HFFc6 (cell line): ENCODE results near the gene LAMTOR2. TPM values are rescaled to one million over a fixed set of nuclear protein-coding genes. Genes with fewer than 3 reads are reported as not detected.
A peak's percentile ranks its signal among the peaks of the same experiment; 100 is the strongest.

Source experiments
- DNase-seq: peaks from one replicate; pipeline ENCODE4 v3.0.0-alpha.2; 2018
- H3K27ac Mint-ChIP-seq: 2 replicates; pipeline ENCODE4 v1.8.0; 2020; ENCODE audit warnings: mild to moderate bottlenecking, mixed read lengths
- H3K27me3 Mint-ChIP-seq: 2 replicates; pipeline ENCODE4 v1.8.0; 2021; ENCODE audit warnings: mild to moderate bottlenecking, moderate library complexity, mixed read lengths; ENCODE audit not compliant: insufficient read depth
- H3K36me3 Mint-ChIP-seq: 2 replicates; pipeline ENCODE4 v1.8.0; 2021; ENCODE audit warnings: low read depth, mixed read lengths
- H3K4me1 Mint-ChIP-seq: 2 replicates; pipeline ENCODE4 v1.8.0; 2020; ENCODE audit warnings: low read depth, mixed read lengths
- H3K4me3 Mint-ChIP-seq: 2 replicates; pipeline ENCODE4 v1.8.0; 2020; ENCODE audit warnings: mild to moderate bottlenecking, moderate library complexity, mixed read lengths
- H3K9me3 Mint-ChIP-seq: 2 replicates; pipeline ENCODE4 v1.8.0; 2020; ENCODE audit warnings: mild to moderate bottlenecking, mixed read lengths
- total RNA-seq, 6 experiments: library from RNA; stranded (reverse); fragmentation: NEBNext Ultra II Directional; extraction: Animal tissue kit (Norgen Biotek cat#: 25700); gene quantifications; 2 replicates in 1 of 6; 3 replicates in 5 of 6; pipeline ENCODE4 v1.2.3, GENCODE V29; 2021
- TF ChIP-seq, protein P1 (sequence below): fragments of 200-600 bp; sonication (generic); IDR thresholded peaks from 2 replicates; pipeline ENCODE4 v1.5.0; 2021; ENCODE audit warnings: antibody characterized with exemption, mild to moderate bottlenecking

Gene LAMTOR2
- total RNA-seq, 6 experiments from 2014 or later: 48.5 to 73.6 (median 62.5) TPM

DNA sequence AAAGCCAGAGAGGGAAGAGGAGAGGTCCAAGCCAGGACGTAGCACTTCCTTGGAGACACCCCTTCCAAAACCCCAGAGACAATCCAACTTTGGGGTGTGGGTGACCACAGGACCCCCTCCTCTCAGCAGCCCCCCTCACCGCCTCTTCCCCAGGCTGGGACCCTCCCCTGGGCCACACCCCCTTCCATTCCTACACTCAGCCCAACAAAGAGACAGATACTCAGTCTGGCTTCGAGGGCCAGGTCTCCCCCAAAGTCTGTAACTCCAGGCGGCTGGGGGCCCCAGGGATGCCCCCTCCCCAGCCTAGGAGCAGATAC is 26.2 kb downstream of the LAMTOR2 start:
- Mint-ChIP-seq H3K27me3 (peaks cover 2% of the 10 kb centered on the region), H3K4me1 (peaks cover 22% of the 10 kb centered on the region), H3K36me3 (no peaks in the 10 kb centered on the region), H3K4me3 (peak overlapping the region; percentile 79), H3K27ac (no peak overlapping the region), H3K9me3 (no peaks in the 10 kb centered on the region)
- no peak for DNase-seq
- TF ChIP-seq, protein P1, sequence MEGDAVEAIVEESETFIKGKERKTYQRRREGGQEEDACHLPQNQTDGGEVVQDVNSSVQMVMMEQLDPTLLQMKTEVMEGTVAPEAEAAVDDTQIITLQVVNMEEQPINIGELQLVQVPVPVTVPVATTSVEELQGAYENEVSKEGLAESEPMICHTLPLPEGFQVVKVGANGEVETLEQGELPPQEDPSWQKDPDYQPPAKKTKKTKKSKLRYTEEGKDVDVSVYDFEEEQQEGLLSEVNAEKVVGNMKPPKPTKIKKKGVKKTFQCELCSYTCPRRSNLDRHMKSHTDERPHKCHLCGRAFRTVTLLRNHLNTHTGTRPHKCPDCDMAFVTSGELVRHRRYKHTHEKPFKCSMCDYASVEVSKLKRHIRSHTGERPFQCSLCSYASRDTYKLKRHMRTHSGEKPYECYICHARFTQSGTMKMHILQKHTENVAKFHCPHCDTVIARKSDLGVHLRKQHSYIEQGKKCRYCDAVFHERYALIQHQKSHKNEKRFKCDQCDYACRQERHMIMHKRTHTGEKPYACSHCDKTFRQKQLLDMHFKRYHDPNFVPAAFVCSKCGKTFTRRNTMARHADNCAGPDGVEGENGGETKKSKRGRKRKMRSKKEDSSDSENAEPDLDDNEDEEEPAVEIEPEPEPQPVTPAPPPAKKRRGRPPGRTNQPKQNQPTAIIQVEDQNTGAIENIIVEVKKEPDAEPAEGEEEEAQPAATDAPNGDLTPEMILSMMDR: no peak

DNA sequence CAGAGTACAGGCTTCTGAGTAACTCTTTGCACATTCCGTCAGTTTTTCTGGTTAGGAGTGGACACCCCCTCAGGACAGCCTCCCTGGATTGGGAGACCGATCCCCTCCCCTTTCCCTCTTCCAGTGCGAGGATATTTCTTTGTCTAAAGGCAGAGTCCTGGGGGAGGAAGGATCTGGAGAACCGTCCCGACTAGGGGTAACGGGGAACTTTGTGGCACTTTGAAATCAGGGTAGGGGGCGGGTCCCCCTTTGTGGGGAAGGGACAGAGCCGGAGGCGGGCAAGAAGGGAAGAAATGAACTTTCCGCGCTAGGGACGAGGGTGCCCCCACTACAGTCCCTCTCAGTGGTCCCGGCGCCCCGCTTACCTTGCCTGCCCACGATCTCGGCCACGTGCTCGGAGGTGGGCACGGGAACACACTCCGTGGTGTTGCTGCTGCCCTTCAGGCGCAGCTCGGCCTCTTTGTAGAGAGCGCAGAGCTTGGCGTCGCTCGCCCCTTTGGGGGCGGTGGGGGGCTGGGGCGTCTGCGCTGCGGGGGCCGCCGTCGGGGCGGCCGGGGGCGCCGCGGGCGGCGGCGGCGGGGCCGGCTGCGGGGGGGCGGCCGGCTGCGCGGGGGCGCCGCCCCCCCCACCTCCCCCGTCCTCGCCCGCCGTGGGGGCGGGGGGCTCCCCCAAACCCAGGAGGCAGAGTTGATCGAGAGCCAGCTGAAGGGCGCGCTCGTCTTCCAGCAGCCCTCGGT is 26.8 kb downstream of the LAMTOR2 start:
- peaks cover 27% of the 10 kb centered on the region for H3K4me1 Mint-ChIP-seq
- DNase-seq: no peak
- no peaks in the 10 kb centered on the region for H3K36me3 Mint-ChIP-seq
- H3K4me3 Mint-ChIP-seq: peak overlapping the region; percentile 93
- H3K27ac Mint-ChIP-seq: peak overlapping the region; percentile 41; the same call in 1 of the 2 replicates
- TF ChIP-seq, protein P1: no peak
- H3K27me3 Mint-ChIP-seq: peaks cover 2% of the 10 kb centered on the region
- H3K9me3 Mint-ChIP-seq: no peaks in the 10 kb centered on the region

DNA sequence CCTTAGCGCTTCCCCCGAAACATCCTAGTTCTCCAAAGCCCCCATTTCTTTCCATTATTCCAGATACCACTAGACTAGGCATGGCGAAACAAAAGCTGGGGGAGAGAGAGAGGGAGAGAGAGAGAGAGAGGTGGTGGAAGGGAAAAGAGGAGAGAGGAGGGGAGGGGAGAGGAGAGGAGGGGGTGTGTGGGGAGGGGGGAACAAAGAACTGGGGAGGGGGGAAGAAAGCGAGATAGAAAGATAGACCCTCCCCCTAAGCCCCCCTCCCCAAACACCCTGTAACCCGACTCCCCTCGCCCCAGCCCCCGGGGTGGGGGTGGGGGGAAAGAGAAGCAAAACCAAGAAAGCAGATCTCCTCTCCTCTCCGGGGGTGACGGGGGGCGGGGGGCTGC is 27.3 kb downstream of the LAMTOR2 start:
- Mint-ChIP-seq H3K27me3 (peaks cover 2% of the 10 kb centered on the region), H3K9me3 (no peaks in the 10 kb centered on the region), H3K4me1 (peaks cover 33% of the 10 kb centered on the region), H3K4me3 (peak overlapping the region; percentile 93), H3K27ac (no peak overlapping the region), H3K36me3 (no peaks in the 10 kb centered on the region)
- TF ChIP-seq, protein P1: no peak
- no peak for DNase-seq

DNA sequence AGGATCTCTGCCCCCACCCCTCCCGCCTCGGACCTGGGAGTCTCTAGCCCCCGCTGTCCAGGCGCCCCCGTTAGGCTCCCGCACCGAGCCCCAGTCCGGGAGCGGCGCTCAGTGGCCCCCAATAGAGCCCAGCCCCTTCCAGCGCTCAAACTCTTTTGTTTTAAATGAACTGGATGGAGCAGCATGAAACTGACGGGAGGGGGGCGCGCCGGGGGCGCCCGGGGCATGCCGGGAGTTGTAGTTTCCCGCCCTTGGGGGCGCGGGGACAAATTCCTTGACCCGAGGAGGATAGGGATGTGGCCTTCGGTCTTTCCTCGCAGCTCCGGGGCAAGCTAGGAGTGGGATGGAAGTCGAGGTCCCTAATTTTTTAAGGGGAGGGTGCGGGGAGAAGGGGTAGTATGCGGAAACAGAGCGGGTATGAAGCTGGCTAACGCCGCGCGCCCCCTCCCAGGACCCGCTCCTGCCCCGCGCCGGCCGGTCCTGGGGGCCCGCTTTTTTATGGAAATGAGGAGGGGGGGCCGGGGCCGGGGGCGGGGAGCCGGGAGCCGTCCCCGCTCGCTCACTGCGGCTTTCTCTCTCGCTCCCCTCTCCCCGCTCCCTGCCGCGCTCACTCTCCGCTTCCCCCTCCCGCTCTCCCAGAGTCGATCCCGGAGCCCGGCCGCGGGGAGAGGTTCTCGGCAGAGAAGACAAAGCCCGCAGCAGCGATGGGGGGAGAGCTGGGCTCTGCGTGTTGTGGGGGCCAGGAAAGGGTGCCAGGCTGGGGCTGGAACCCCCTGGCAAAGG is 27.9 kb downstream of the LAMTOR2 start, which contains the start of gene MEX3A:
TSS of gene MEX3A (minus strand) at position 157 of the 783 bp plus-strand sequence. CDS start 467 bp downstream, outside the sequence.
- Mint-ChIP-seq H3K4me1 (peaks cover 38% of the 10 kb centered on the region), H3K27me3 (peaks cover 2% of the 10 kb centered on the region), H3K36me3 (no peaks in the 10 kb centered on the region), H3K9me3 (no peaks in the 10 kb centered on the region), H3K4me3 (peak within 1 kb of the TSS; percentile 93), H3K27ac (peak within 1 kb of the TSS; percentile 56)
- TF ChIP-seq, protein P1: 0 out of 2 replicates have a peak, but pooled peaks have one; percentile 10
- peak; percentile 50 for DNase-seq

DNA sequence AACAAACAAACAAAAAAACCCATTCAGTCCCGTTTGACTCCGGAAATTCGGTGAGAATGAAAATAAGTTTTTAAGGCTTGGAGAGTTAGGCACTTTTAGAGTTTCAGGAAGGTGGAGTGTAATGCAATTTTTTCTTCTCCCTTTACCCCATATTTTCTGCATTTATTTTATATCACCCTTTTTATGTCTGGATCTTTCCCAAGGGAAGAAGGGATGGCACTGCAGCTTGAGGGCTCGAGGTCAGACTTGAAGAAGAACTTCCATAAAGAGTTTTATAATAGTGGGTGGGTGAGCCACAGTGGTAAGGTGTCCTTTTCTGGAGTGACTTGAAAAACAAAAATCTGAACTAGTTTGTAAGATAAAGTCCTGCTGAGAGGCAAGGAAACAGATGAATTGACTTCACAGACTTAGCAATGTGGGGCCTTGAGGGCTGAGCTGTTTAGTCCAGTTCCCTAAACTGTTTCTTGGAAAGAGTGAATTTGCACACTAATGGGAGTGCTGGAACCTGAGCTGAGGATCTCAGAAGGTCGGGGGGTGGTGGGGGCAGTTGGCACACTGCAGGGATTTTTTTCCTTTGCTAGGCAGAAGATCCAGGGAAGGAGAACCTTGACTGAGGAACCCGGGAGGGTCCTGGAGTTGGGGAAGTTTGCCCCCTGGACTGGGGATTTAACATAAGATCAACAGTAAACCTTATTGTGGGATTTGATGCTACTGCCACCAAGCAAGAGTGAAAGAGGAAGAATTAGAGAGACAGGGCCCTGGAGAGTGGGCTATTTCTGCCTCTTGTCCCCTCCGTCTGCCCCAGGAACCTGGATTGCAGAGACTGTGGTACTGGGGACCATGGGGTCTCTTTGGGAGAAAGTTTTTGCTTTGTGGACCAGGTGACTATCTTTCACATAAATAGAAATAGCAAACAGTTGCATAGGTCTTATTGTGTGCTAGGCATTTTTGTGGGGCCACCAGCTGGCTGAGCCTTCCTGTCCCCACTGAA is 29.5 kb downstream of the LAMTOR2 start:
- TF ChIP-seq, protein P1: no peak
- DNase-seq: no peak
- no peaks in the 10 kb centered on the region for H3K9me3 Mint-ChIP-seq
- peaks cover 2% of the 10 kb centered on the region; the same call in 1 of the 2 replicates for H3K27me3 Mint-ChIP-seq
- H3K4me3 Mint-ChIP-seq: peak overlapping the region; percentile 93
- no peaks in the 10 kb centered on the region for H3K36me3 Mint-ChIP-seq
- H3K4me1 Mint-ChIP-seq: peaks cover 38% of the 10 kb centered on the region
- no peak overlapping the region for H3K27ac Mint-ChIP-seq
